ENCODE measurements around the gene SLC38A10.

The SLC38A10 gene

GRCh38 chr17:81200201-81200600, 94.9 kb downstream of the SLC38A10 start:
- no peak for DNase-seq

DNA sequence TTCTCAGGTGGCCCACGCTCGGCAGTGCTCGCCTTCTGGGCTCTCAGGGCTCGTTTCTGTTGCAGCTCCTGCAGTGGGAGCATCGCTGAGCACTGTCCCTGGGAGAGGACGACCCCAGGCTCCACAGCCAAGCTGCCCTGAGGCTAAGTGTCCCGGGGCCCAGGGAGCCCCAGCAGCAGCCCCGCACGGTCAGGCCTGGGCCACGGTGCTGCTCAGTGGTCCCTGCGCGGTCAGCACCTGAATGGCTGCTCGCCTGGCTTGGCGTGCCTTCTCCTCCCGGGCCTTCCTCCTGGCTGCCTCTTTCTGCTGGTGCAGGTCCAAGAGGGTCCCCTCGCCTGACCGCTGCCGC, 95.7 kb downstream of the SLC38A10 start:
- no peak for DNase-seq

DNA sequence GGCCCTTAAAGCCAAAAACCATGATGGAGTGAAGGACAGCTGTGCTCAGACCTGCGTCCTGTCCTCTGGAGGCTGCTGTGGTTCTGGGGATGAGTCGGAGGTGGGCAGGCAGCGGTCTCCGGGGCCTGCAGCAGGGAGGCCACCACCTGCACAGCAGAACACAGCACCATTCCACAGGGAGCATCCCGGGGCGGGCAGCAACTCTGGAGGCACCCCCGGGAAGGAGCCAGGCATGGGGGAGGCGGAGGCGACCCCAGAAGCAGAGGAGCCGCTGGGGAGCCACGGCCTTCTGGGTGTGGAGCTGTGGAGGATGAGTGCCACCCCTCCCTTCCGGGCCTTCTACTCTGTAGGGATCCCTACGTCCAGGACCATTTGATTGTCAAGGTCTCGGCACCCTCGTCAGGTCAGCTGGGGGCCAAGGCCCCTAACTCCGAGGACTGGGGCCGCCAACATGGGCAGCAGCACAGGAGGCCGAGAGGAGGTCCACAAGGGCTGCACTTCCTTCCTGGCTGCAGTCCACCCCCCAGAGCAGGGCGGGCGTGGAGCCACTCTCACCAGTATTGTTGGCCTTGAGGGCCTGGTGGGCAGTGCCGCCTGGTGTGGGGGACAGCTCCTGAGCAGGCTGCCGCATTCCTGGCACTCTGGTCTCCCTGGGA, 96.2 kb downstream of the SLC38A10 start:
- no peak for DNase-seq

- no peak for DNase-seq
These were observed 97.1 kb downstream of the SLC38A10 start for GRCh38 chr17:81197831-81198490.

- no peak for DNase-seq
These were observed 97.7 kb downstream of the SLC38A10 start for GRCh38 chr17:81197409-81197795.

DNA sequence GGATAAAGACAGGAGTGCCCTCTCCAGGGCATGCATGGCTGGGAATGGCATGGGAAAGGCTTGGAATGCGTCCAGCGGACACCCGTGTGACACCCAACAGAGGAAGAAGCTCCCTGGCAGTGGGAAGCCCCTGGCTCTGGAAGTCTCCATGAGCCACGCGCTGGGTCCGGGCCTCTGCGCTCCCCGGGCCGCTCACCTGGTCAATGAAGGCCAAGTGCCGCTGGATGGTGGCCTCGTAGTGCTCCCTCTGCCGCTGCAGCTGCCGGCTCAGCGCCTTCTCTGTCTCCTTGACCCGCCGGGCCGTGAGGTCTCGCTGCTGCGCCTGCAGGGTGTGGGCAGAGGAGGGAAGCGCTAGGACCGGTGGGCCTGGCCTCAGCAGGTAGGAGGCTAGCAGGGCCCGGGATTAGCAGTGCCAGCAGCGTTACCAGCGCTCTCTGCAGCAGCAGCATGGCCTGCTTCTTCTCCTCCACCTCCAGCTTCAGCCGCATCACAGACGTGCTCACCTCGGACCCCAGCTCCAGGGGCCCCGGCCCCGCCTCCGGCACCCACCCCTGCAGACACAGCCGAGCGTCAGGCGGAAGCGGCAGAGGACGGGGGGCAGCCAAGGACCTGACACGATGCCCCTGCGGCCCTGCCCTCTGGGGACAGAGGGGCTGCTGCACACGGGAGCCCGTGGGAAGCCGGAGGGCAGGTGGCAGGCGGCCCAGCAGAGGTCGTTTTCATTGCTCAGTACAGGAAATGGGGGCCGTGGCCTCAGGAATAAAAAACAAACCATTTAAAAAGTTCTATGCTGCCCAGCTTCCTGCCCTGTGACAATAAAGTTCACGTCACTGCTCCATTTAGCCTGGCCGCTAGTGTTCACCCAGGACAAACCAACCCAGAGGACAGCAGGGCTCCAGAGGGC, 98.3 kb downstream of the SLC38A10 start:
- DNase-seq = no peak

DNA sequence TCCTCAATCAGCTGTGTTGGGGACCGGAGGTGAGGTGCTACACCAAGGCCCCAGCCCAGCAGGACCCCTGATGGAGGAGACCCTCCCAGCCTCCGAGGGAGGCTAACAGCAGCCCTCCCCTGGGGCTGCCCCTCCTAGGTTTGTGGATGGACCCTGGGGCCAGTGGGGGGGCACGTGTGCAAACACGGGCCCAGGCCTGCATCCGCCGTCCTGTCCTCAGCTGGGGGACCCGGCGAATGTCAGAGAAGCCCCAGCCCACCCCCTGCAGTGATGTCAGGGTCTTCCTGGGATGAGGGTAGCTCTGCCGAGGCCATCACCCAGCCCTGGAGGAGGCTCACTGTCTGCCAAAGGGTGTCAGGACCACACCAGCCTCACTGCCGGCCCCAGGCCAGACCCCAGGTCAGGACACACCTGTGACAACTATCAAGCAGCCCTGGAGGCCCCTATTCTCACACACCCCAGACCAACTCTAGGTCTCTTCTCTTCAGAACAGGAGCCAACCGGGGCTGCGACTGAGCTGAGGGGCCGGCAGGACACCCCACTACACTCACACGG, 99.1 kb downstream of the SLC38A10 start:
- no peak for DNase-seq

All from activated CD4-positive, alpha-beta T cell treated with anti-CD3 and anti-CD28 coated beads, Interleukin-2, amount 50 U/mL, for 1 hour (primary cell).